Measurements from ENCODE around the gene EXOC6B. TPM values are rescaled to one million over a fixed set of nuclear protein-coding genes. Genes with fewer than 3 reads are reported as not detected.
A peak's percentile ranks its signal among the peaks of the same experiment; 100 is the strongest.

EXOC6B gene
- total and polyA plus RNA-seq, 9 of the 15 experiments (the other 6 are each of a cell fraction or from before 2014, with no cell fraction given), result 0.28 to 4.2 (median 2.0) TPM

DNA sequence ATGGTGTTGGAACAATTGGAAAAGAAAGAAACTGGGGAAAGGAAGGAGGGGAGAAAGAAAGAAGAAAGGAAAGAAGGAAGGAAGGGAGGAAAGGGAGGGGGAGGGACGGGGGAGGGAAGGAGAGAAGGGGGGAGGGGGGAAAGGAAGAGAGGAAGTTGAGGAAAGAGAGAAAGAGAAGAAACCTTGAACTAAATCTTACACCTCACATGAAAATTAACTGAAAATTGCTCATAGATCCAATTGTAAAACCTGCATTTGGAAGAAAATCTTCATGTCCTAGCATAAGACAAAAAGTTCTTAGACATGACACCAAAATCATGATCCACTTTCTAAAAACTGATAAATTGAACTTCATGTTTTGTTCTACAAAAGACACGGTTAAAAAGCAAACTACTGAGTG is 163.8 kb downstream of the EXOC6B start:
- Histone ChIP-seq H3K9me3 (replicated peaks; ENCODE audit: control insufficient read depth, insufficient read depth, low read depth, low read length) (no peaks in the 10 kb centered on the region), H4K20me1 (replicated peaks; ENCODE audit: control insufficient read depth, insufficient read depth, low read length) (no peaks in the 10 kb centered on the region), H2AFZ (ENCODE audit: low read depth, low read length) (no peak overlapping the region), H3K9me1 (ENCODE audit: control insufficient read depth, insufficient read depth, low read length) (no peaks in the 10 kb centered on the region), H3K4me3 (no peak overlapping the region), H3K4me2 (ENCODE audit: insufficient read depth, low read length) (no peak overlapping the region), H3K4me1 (replicated peaks in 1 of 2; ENCODE audit: control insufficient read depth in 2 of 2, insufficient read depth in 2 of 2, low read length in 2 of 2) (no peaks in the 10 kb centered on the region), H3K9ac (ENCODE audit: insufficient read depth in 1 of 2, low read depth in 2 of 2, low read length in 2 of 2) (no peak overlapping the region), H3K79me2 (ENCODE audit: control insufficient read depth, insufficient read depth, low read length) (no peaks in the 10 kb centered on the region), H3K27ac (ENCODE audit: extremely low read depth, low read depth, low read length) (no peak overlapping the region), H3K36me3 (ENCODE audit: control insufficient read depth, insufficient read depth, low read length) (no peaks in the 10 kb centered on the region), H3K27me3 (ENCODE audit: control insufficient read depth in 2 of 2, insufficient read depth in 2 of 2, low read length in 2 of 2) (peaks cover 0 to 8% of the 10 kb centered on the region in 2 experiments; a peak in 1 of 5 replicates)
- 7% methylated on average over 1 of the region's 2 CpGs for WGBS (ENCODE audit: insufficient coverage, low coverage, missing lambda C conversion rate)
- FAIRE-seq (no peak), ATAC-seq (no peak), DNase-seq (ENCODE audit: extremely low read depth in 1 of 4, low spot score in 3 of 4) (no peak)
- BruUV-seq (replicated peaks), result no TSS peak
- CTCF ChIA-PET (ENCODE audit: low intra/inter-chr PET ratio), result no interaction called here
- TF ChIP-seq U2AF2 (optimal IDR thresholded peaks at IDR 0.05; ENCODE audit: low read depth, low read length) (no peak), HNRNPK (IDR thresholded peaks at IDR 0.05; ENCODE audit: low read depth, low read length, poor library complexity, severe bottlenecking) (peak; percentile 55), PCBP2 (IDR thresholded peaks at IDR 0.05; ENCODE audit: low read depth, low read length, poor library complexity, severe bottlenecking) (peak; percentile 44), JUN (IDR thresholded peaks at IDR 0.05; ENCODE audit: borderline replicate concordance, low read depth, low read length) (no peak), JUN (CRISPR knock-in tag; IDR thresholded peaks at IDR 0.05; ENCODE audit: borderline replicate concordance) (no peak), SUPT5H (IDR thresholded peaks at IDR 0.05) (no peak)
- in situ Hi-C loops (cut with MboI), result no loop called here
- POLR2A ChIA-PET, result no interaction called here
- intact Hi-C loops (cut with micrococcal nuclease), result no loop called here

DNA sequence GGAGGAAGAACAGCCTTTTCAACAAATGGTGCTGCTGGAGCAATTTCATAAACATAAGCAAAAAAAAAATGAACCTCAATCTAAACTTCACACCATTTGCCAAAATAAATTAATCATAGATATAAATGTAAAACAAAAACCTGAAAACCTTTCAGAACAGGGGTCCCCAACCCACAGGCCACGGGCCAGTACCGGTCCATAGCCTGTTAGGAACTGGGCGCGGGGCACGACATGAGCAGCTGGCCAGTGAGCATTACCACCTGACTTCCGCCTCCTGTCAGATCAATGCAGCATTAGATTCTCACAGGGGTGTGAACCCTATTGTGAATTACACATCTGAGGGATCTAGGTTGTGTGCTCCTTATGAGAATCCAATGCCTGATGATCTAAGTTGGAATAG is 176.0 kb downstream of the EXOC6B start:
- Histone ChIP-seq H3K9me3 (replicated peaks; ENCODE audit: control insufficient read depth, insufficient read depth, low read depth, low read length) (no peaks in the 10 kb centered on the region), H3K27ac (ENCODE audit: extremely low read depth, low read depth, low read length) (no peak overlapping the region), H4K20me1 (replicated peaks; ENCODE audit: control insufficient read depth, insufficient read depth, low read length) (no peaks in the 10 kb centered on the region), H3K36me3 (ENCODE audit: control insufficient read depth, insufficient read depth, low read length) (no peaks in the 10 kb centered on the region), H3K79me2 (ENCODE audit: control insufficient read depth, insufficient read depth, low read length) (no peaks in the 10 kb centered on the region), H3K4me1 (replicated peaks in 1 of 2; ENCODE audit: control insufficient read depth in 2 of 2, insufficient read depth in 2 of 2, low read length in 2 of 2) (no peaks in the 10 kb centered on the region; a peak in 1 of 5 replicates), H3K9ac (ENCODE audit: insufficient read depth in 1 of 2, low read depth in 2 of 2, low read length in 2 of 2) (no peak overlapping the region), H3K4me3 (no peak overlapping the region), H2AFZ (ENCODE audit: low read depth, low read length) (no peak overlapping the region), H3K27me3 (ENCODE audit: control insufficient read depth in 2 of 2, insufficient read depth in 2 of 2, low read length in 2 of 2) (no peaks in the 10 kb centered on the region), H3K9me1 (ENCODE audit: control insufficient read depth, insufficient read depth, low read length) (no peaks in the 10 kb centered on the region), H3K4me2 (ENCODE audit: insufficient read depth, low read length) (no peak overlapping the region)
- ChIA-PET CTCF (ENCODE audit: low intra/inter-chr PET ratio) (no interaction called here), POLR2A (no interaction called here)
- ATAC-seq (no peak), DNase-seq (ENCODE audit: extremely low read depth in 1 of 4, low spot score in 3 of 4) (no peak), FAIRE-seq (no peak)
- no TSS peak for BruUV-seq (replicated peaks)
- intact Hi-C loops (cut with micrococcal nuclease), result no loop called here
- WGBS (ENCODE audit: insufficient coverage, low coverage, missing lambda C conversion rate), result 30% methylated on average over 6 of the region's 6 CpGs
- in situ Hi-C loops (cut with MboI), result no loop called here
- TF ChIP-seq, protein P1, sequence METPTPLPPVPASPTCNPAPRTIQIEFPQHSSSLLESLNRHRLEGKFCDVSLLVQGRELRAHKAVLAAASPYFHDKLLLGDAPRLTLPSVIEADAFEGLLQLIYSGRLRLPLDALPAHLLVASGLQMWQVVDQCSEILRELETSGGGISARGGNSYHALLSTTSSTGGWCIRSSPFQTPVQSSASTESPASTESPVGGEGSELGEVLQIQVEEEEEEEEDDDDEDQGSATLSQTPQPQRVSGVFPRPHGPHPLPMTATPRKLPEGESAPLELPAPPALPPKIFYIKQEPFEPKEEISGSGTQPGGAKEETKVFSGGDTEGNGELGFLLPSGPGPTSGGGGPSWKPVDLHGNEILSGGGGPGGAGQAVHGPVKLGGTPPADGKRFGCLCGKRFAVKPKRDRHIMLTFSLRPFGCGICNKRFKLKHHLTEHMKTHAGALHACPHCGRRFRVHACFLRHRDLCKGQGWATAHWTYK (CRISPR knock-in tag; IDR thresholded peaks at IDR 0.05), result no peak
- TF ChIP-seq, protein P2, sequence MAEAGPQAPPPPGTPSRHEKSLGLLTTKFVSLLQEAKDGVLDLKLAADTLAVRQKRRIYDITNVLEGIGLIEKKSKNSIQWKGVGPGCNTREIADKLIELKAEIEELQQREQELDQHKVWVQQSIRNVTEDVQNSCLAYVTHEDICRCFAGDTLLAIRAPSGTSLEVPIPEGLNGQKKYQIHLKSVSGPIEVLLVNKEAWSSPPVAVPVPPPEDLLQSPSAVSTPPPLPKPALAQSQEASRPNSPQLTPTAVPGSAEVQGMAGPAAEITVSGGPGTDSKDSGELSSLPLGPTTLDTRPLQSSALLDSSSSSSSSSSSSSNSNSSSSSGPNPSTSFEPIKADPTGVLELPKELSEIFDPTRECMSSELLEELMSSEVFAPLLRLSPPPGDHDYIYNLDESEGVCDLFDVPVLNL (CRISPR knock-in tag; IDR thresholded peaks at IDR 0.05; ENCODE audit: low read depth), result no peak
- TF ChIP-seq ARID1B (IDR thresholded peaks at IDR 0.05), result no peak
- no peak for TF ChIP-seq CCNT2 (IDR thresholded peaks at IDR 0.05; ENCODE audit: borderline replicate concordance, extremely low read depth, insufficient read length, low read depth, low read length)
- TF ChIP-seq ATF1 (CRISPR knock-in tag; IDR thresholded peaks at IDR 0.05), result no peak
- no peak for TF ChIP-seq ATF1 (tag; IDR thresholded peaks at IDR 0.05)
- TF ChIP-seq FOSL1 (tag; conservative IDR thresholded peaks at IDR 0.05), result no peak
- TF ChIP-seq, protein P3, sequence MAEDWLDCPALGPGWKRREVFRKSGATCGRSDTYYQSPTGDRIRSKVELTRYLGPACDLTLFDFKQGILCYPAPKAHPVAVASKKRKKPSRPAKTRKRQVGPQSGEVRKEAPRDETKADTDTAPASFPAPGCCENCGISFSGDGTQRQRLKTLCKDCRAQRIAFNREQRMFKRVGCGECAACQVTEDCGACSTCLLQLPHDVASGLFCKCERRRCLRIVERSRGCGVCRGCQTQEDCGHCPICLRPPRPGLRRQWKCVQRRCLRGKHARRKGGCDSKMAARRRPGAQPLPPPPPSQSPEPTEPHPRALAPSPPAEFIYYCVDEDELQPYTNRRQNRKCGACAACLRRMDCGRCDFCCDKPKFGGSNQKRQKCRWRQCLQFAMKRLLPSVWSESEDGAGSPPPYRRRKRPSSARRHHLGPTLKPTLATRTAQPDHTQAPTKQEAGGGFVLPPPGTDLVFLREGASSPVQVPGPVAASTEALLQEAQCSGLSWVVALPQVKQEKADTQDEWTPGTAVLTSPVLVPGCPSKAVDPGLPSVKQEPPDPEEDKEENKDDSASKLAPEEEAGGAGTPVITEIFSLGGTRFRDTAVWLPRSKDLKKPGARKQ (CRISPR knock-in tag; IDR thresholded peaks at IDR 0.05), result no peak

All from K562 (cell line).